Measurements from ENCODE around the gene GCH1. TPM values are rescaled to one million over a fixed set of nuclear protein-coding genes. Genes with fewer than 3 reads are reported as not detected.
"Not testable (repeated sequence)": the region's sequence is repeated elsewhere in the genome, so short reads cannot be mapped to it uniquely, and the experiment has no call there.

GCH1 gene
- total and polyA plus RNA-seq, 4 donors = 1.3 to 10.4 (median 6.7) TPM

DNA sequence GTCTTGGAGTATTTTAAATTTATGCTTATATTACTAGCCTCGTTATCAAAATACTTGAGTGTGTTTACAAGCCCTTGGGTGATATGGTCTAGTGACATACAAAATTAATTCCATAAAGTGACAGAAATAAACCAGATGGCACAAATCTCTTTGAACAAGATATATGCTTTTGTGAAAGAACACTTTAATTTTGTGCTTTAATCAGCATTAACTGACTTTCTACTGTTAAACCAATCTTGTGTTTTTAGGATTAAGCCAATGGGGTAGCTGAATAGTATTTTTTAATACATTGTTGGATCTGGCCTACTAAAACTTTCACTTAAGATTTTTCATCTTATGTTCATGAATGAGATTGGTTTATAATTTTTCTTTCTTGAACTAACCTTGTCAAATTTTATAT, 30.4 kb upstream of the GCH1 start:
- Histone ChIP-seq H3K27ac (ENCODE audit: low read depth in 1 of 2, low read length in 2 of 2) (no peak overlapping the region), H3K4me3 (ENCODE audit: low read length in 2 of 2) (no peak overlapping the region), H3K9me3 (ENCODE audit: control insufficient read depth, low read length) (no peaks in the 10 kb centered on the region), H3K4me1 (ENCODE audit: control insufficient read depth in 1 of 2, insufficient read depth in 2 of 2, low read length in 2 of 2) (no peaks in the 10 kb centered on the region), H3K27me3 (ENCODE audit: control insufficient read depth in 1 of 2, insufficient read depth in 2 of 2, low read length in 1 of 2) (no peaks in the 10 kb centered on the region), H3K36me3 (ENCODE audit: control insufficient read depth in 1 of 2, insufficient read depth in 2 of 2, low read length in 1 of 2) (no peaks in the 10 kb centered on the region)
- intact Hi-C loops (cut with DNase I) = no loop called here
- DNase-seq (no peak), ATAC-seq (ENCODE audit: low FRiP score) (no peak)
- 82 to 93% methylated on average over 1 of the region's 1 CpG for WGBS, 2 donors

DNA sequence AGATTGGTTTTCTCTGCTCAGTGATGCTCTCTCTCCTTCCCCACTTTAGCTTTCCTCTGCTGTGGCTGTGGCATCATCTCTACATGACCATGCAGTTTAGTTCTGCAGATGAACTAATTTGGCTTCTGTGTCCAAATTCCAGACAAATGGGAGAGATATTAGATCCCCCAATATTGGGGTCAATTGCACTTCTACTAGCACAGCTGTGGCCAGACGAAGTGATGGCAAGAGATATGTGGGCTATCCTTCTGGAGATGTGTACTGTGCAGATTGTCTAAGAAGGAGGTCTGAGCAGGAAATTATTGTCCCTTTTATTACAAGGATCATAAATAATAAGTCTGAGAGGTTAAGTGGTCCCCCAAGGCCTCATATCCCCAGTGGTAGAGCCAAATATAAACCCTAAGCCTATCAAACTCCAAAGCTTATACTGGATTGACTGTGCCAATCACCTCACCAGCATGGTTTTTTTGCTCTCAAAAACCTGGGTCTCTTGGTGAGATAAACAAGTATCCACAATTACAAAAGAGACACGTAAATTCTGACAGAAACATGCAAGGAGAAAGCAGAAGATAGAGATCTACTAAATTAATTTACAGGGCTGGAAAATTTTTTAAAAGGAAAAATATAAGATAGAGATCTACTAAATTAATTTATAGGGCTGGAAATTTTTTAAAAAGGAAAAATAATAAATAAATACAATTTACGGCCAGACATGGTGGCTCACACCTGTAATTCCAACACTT, 29.1 kb upstream of the GCH1 start:
- no peaks in the 10 kb centered on the region for H3K4me1 ChIP-seq (ENCODE audit: control insufficient read depth in 1 of 2, insufficient read depth in 2 of 2, low read length in 2 of 2)
- H3K27ac ChIP-seq (ENCODE audit: low read depth in 1 of 2, low read length in 2 of 2) = no peak overlapping the region
- no peaks in the 10 kb centered on the region for H3K36me3 ChIP-seq (ENCODE audit: control insufficient read depth in 1 of 2, insufficient read depth in 2 of 2, low read length in 1 of 2)
- H3K4me3 ChIP-seq (ENCODE audit: low read length in 2 of 2) = no peak overlapping the region
- H3K27me3 ChIP-seq (ENCODE audit: control insufficient read depth in 1 of 2, insufficient read depth in 2 of 2, low read length in 1 of 2) = no peaks in the 10 kb centered on the region
- ATAC-seq (ENCODE audit: low FRiP score) (no peak), DNase-seq (no peak)
- no peaks in the 10 kb centered on the region for H3K9me3 ChIP-seq (ENCODE audit: control insufficient read depth, low read length)
- intact Hi-C loops (cut with DNase I) = no loop called here
- WGBS, 2 donors = 96 to 97% methylated on average over 3 of the region's 3 CpGs

DNA sequence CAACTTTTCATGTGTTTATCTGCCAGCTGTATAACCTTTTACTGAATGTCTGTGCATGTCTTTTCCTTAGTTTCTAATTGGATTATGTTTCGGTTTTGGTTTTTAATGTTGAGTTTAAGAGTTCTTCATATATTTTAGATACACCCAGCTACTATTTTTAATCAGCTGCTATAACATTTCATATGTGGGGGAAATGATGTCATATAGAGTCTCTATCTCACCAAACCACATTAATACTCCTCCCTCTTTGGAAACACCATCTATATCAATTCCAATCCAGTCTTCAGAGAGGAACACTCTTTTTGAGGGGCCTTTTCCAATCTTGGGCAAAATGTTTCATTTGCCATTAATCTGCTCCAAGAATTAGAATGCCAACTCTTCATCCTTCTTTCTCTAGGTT, 28.5 kb upstream of the GCH1 start:
- Histone ChIP-seq H3K36me3 (ENCODE audit: control insufficient read depth in 1 of 2, insufficient read depth in 2 of 2, low read length in 1 of 2) (no peaks in the 10 kb centered on the region), H3K27me3 (ENCODE audit: control insufficient read depth in 1 of 2, insufficient read depth in 2 of 2, low read length in 1 of 2) (no peaks in the 10 kb centered on the region), H3K27ac (ENCODE audit: low read depth in 1 of 2, low read length in 2 of 2) (no peak overlapping the region), H3K4me3 (ENCODE audit: low read length in 2 of 2) (no peak overlapping the region), H3K9me3 (ENCODE audit: control insufficient read depth, low read length) (no peaks in the 10 kb centered on the region), H3K4me1 (ENCODE audit: control insufficient read depth in 1 of 2, insufficient read depth in 2 of 2, low read length in 2 of 2) (no peaks in the 10 kb centered on the region)
- WGBS, 2 donors = 93 to 97% methylated on average over 1 of the region's 1 CpG
- DNase-seq (no peak), ATAC-seq (ENCODE audit: low FRiP score) (no peak)
- intact Hi-C loops (cut with DNase I) = no loop called here

DNA sequence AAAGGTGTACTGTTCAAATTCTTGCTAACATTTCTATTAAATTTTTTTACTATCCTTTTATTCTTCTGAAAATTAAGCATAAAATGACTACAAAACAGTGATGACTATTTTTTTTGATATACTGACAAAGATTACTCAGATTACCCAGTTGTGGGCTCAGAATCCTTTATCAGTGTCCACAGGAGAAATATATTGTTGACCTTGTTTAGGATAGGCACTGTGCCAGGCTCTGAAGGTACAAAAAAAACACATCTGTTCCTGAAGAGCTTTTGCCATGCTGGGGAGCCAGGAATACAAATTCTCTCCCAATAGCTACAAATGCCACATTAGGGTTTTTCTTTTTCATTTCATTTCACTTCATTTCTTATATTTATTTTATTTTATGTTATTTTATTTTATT, 26.9 kb upstream of the GCH1 start:
- no peak overlapping the region for H3K27ac ChIP-seq (ENCODE audit: low read depth in 1 of 2, low read length in 2 of 2)
- intact Hi-C loops (cut with DNase I) = no loop called here
- DNase-seq (no peak), ATAC-seq (ENCODE audit: low FRiP score) (no peak)
- no peak overlapping the region for H3K4me3 ChIP-seq (ENCODE audit: low read length in 2 of 2)
- H3K9me3 ChIP-seq (ENCODE audit: control insufficient read depth, low read length) = no peaks in the 10 kb centered on the region
- no peaks in the 10 kb centered on the region for H3K36me3 ChIP-seq (ENCODE audit: control insufficient read depth in 1 of 2, insufficient read depth in 2 of 2, low read length in 1 of 2)
- no peaks in the 10 kb centered on the region for H3K27me3 ChIP-seq (ENCODE audit: control insufficient read depth in 1 of 2, insufficient read depth in 2 of 2, low read length in 1 of 2)
- H3K4me1 ChIP-seq (ENCODE audit: control insufficient read depth in 1 of 2, insufficient read depth in 2 of 2, low read length in 2 of 2) = no peaks in the 10 kb centered on the region

DNA sequence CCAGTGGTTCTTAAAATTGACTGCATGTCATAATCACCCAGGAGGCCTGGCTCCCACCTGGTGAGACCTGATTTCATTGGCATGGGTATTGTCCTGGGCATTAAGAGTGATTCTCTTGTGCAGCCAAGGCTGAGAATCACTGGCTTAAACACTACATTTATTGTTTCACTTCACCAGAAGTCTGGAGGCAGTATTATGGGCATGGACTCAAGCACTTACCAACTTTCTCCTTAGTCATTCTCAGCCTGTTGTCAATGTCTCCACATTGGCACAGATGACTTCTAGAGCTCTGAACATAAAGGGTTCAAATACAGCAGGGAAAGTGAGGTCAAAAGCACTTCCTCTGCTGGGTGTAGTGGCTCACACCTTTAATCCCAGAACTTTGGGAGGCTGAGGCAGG, 25.6 kb upstream of the GCH1 start:
- no peaks in the 10 kb centered on the region for H3K4me1 ChIP-seq (ENCODE audit: control insufficient read depth in 1 of 2, insufficient read depth in 2 of 2, low read length in 2 of 2)
- H3K36me3 ChIP-seq (ENCODE audit: control insufficient read depth in 1 of 2, insufficient read depth in 2 of 2, low read length in 1 of 2) = no peaks in the 10 kb centered on the region
- H3K4me3 ChIP-seq (ENCODE audit: low read length in 2 of 2) = no peak overlapping the region
- ATAC-seq (ENCODE audit: low FRiP score) (no peak), DNase-seq (no peak)
- no peaks in the 10 kb centered on the region for H3K9me3 ChIP-seq (ENCODE audit: control insufficient read depth, low read length)
- intact Hi-C loops (cut with DNase I) = no loop called here
- H3K27ac ChIP-seq (ENCODE audit: low read depth in 1 of 2, low read length in 2 of 2) = no peak overlapping the region
- H3K27me3 ChIP-seq (ENCODE audit: control insufficient read depth in 1 of 2, insufficient read depth in 2 of 2, low read length in 1 of 2) = no peaks in the 10 kb centered on the region

DNA sequence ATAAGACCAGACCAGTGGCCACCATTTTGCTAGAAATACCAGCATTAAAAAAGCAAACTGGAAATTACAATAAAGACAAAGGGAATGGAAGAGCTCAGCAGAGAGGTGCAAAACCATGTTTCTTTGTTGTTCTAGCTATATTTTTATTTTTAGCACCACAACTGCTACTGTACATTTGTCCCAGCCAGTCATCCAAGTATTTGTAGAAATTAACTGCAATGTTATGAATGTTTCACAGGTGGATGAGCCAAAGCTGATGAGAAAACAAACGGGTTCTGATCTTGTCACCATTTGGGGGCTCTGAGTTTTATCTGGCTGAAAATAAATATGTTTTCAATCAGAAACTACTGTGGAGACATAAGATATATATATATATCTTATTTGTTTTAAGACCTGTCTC, 24.9 kb upstream of the GCH1 start:
- H3K36me3 ChIP-seq (ENCODE audit: control insufficient read depth in 1 of 2, insufficient read depth in 2 of 2, low read length in 1 of 2) = no peaks in the 10 kb centered on the region
- H3K9me3 ChIP-seq (ENCODE audit: control insufficient read depth, low read length) = no peaks in the 10 kb centered on the region
- no peaks in the 10 kb centered on the region for H3K27me3 ChIP-seq (ENCODE audit: control insufficient read depth in 1 of 2, insufficient read depth in 2 of 2, low read length in 1 of 2)
- ATAC-seq (ENCODE audit: low FRiP score) (no peak), DNase-seq (no peak)
- H3K4me1 ChIP-seq (ENCODE audit: control insufficient read depth in 1 of 2, insufficient read depth in 2 of 2, low read length in 2 of 2) = no peaks in the 10 kb centered on the region
- 87 to 100% methylated on average over 1 of the region's 1 CpG for WGBS, 2 donors
- intact Hi-C loops (cut with DNase I) = no loop called here
- no peak overlapping the region for H3K27ac ChIP-seq (ENCODE audit: low read depth in 1 of 2, low read length in 2 of 2)
- H3K4me3 ChIP-seq (ENCODE audit: low read length in 2 of 2) = no peak overlapping the region

DNA sequence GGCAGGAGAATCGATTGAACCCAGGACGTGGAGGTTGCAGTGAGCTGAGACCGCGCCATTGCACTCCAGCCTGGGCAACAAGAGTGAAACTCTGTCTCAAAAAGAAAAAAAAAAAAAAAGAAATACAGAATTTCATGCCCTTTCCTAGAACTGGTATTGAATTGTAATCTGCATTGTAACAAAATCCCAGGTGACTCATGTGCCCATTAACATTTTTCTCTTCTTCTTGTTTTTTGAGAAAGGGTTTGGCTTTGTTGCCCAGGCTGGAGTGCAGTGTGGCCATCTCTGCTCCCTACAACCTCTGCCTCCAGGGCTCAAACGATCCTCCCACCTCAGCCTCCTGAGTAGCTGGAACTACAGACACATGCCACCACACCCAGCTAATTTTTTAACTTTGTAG, 23.9 kb upstream of the GCH1 start:
- H3K27ac ChIP-seq (ENCODE audit: low read depth in 1 of 2, low read length in 2 of 2); DNase-seq; H3K36me3 ChIP-seq (ENCODE audit: control insufficient read depth in 1 of 2, insufficient read depth in 2 of 2, low read length in 1 of 2); H3K27me3 ChIP-seq (ENCODE audit: control insufficient read depth in 1 of 2, insufficient read depth in 2 of 2, low read length in 1 of 2); H3K4me1 ChIP-seq (ENCODE audit: control insufficient read depth in 1 of 2, insufficient read depth in 2 of 2, low read length in 2 of 2); intact Hi-C loops (cut with DNase I); H3K9me3 ChIP-seq (ENCODE audit: control insufficient read depth, low read length); H3K4me3 ChIP-seq (ENCODE audit: low read length in 2 of 2); ATAC-seq (ENCODE audit: low FRiP score): not testable (repeated sequence)
- WGBS, 2 donors = 92 to 93% methylated on average over 5 of the region's 5 CpGs

DNA sequence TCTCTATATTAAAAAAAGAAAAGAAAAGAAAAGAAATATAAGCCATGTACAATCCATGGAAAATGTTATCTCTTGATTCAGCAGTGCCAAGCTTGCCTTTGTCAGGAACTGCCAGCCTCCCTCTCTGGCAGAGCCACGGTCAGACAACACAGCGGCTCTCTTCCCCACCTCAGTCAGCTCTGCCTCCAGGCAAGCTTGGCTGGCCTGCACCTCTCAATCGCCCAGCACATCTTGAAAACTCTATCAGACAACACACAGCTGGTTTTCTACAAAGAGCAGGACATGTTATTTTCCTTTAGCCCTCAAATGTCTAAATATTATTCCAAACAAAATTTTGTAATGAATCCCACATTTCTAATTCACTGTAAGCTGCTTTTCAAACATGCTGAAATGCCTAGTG, 20.0 kb upstream of the GCH1 start:
- no peak for ATAC-seq (ENCODE audit: low FRiP score)
- intact Hi-C loops (cut with DNase I) = no loop called here
- H3K27ac ChIP-seq (ENCODE audit: low read depth in 1 of 2, low read length in 2 of 2) = no peak overlapping the region
- H3K27me3 ChIP-seq (ENCODE audit: control insufficient read depth in 1 of 2, insufficient read depth in 2 of 2, low read length in 1 of 2) = no peaks in the 10 kb centered on the region
- H3K9me3 ChIP-seq (ENCODE audit: control insufficient read depth, low read length) = no peaks in the 10 kb centered on the region
- H3K36me3 ChIP-seq (ENCODE audit: control insufficient read depth in 1 of 2, insufficient read depth in 2 of 2, low read length in 1 of 2) = no peaks in the 10 kb centered on the region
- WGBS, 2 donors = 49 to 51% methylated on average over 3 of the region's 3 CpGs
- no peaks in the 10 kb centered on the region for H3K4me1 ChIP-seq (ENCODE audit: control insufficient read depth in 1 of 2, insufficient read depth in 2 of 2, low read length in 2 of 2)
- H3K4me3 ChIP-seq (ENCODE audit: low read length in 2 of 2) = no peak overlapping the region
- no peak for DNase-seq

DNA sequence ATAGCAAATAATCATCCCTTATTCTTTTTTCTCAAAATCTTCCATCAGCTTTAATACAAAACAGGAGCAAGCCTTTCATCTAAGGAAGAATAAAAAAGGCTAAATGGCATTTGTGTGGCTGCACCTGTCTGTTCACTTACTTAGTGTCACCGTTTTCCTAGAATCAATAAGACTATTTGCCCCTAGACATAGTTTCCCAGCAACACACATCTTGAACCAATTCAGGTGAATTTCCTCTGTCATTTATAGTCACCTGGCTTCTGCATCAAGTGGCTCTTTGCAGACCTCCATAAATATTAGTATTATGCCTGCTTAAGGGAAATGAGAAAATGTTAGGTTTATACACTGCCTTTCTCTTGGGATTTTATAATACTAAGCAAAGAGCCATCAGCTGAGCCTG, 17.4 kb upstream of the GCH1 start:
- H3K36me3 ChIP-seq (ENCODE audit: control insufficient read depth in 1 of 2, insufficient read depth in 2 of 2, low read length in 1 of 2) = no peaks in the 10 kb centered on the region
- no peaks in the 10 kb centered on the region for H3K27me3 ChIP-seq (ENCODE audit: control insufficient read depth in 1 of 2, insufficient read depth in 2 of 2, low read length in 1 of 2)
- H3K27ac ChIP-seq (ENCODE audit: low read depth in 1 of 2, low read length in 2 of 2) = no peak overlapping the region
- H3K4me1 ChIP-seq (ENCODE audit: control insufficient read depth in 1 of 2, insufficient read depth in 2 of 2, low read length in 2 of 2) = no peaks in the 10 kb centered on the region
- intact Hi-C loops (cut with DNase I) = no loop called here
- DNase-seq = no peak
- 75 to 86% methylated on average over 1 of the region's 1 CpG for WGBS, 2 donors
- no peak overlapping the region for H3K4me3 ChIP-seq (ENCODE audit: low read length in 2 of 2)
- no peaks in the 10 kb centered on the region for H3K9me3 ChIP-seq (ENCODE audit: control insufficient read depth, low read length)
- no peak for ATAC-seq (ENCODE audit: low FRiP score)
